Sigmoid colon (tissue), 7 donors: ENCODE measurements around the gene CRYBG1. TPM values are rescaled to one million over a fixed set of nuclear protein-coding genes. Genes with fewer than 3 reads are reported as not detected.
A peak's percentile ranks its signal among the peaks of the same experiment; 100 is the strongest.

ENCODE experiments used
- DNase-seq: peaks from one replicate; pipeline ENCODE4 v3.0.0-alpha.2; 2019
- H3K27ac ChIP-seq, 4 donors: fragments of 200-600 bp; sonication (generic); one replicate each; pipeline ENCODE4 v1.5.1; 2016 to 2019; ENCODE audit warnings: mild to moderate bottlenecking in 1 of 4
- H3K27me3 ChIP-seq, 3 donors: fragments of 200-600 bp; sonication (generic); one replicate each; pipeline ENCODE4 v1.5.1; 2019; ENCODE audit warnings: mild to moderate bottlenecking in 1 of 3
- H3K36me3 ChIP-seq, 4 donors: fragments of 200-600 bp; sonication (generic); one replicate each; pipeline ENCODE4 v1.5.1; 2016 to 2019
- H3K4me1 ChIP-seq, 4 donors: fragments of 200-600 bp; sonication (generic); one replicate each; pipeline ENCODE4 v1.5.1; 2017 to 2019
- H3K4me3 ChIP-seq, 4 donors: fragments of 200-600 bp; sonication (generic); one replicate each; pipeline ENCODE4 v1.5.1; 2017 to 2019; ENCODE audit warnings: mild to moderate bottlenecking in 2 of 4, moderate library complexity in 1 of 4
- H3K9me3 ChIP-seq, 4 donors: fragments of 200-600 bp in 3 of 4; sonication (generic) in 3 of 4; one replicate each; pipeline versions ENCODE4 v1.5.1 to v1.6.1; 2013 to 2019
- CTCF ChIP-seq, 4 experiments: fragments of 450-650 bp in 3 of 4; fragments of 200-600 bp in 1 of 4; IDR thresholded peaks; one replicate each; pipeline ENCODE4 v1.5.1; 2016 to 2019; ENCODE audit warnings: antibody characterized with exemption in 4 of 4, mild to moderate bottlenecking in 3 of 4, moderate library complexity in 2 of 4
- EP300 ChIP-seq, 4 donors: sonication (generic); formaldehyde crosslinking; IDR thresholded peaks; one replicate each; pipeline ENCODE4 v1.6.1; 2017; ENCODE audit warnings: antibody characterized with exemption in 4 of 4
- POLR2A ChIP-seq, 2 donors: fragments of 450-650 bp; IDR thresholded peaks; one replicate each; pipeline ENCODE4 v1.6.1; 2016; ENCODE audit warnings: antibody characterized with exemption in 2 of 2, mild to moderate bottlenecking in 2 of 2, moderate library complexity in 2 of 2
- POLR2AphosphoS5 ChIP-seq, 4 donors: sonication (generic); formaldehyde crosslinking; IDR thresholded peaks; one replicate each; pipeline ENCODE4 v1.6.1; 2017; ENCODE audit warnings: antibody characterized with exemption in 4 of 4
- WGBS, 2 donors: extraction: QIAGEN DNeasy Blood & Tissue Kit; methylation state at CpG; one replicate each; pipeline ENCODE4 v1.1.7; 2013; 5-methylcytosine and 5-hydroxymethylcytosine counted together
- intact Hi-C: fragments of 100-400 bp; cut with DNase I; formaldehyde crosslinking; loops from one replicate; pipeline ENCODE4 v1.15.1; 2023
- polyA plus RNA-seq, 3 donors: library from polyadenylated mRNA; stranded (reverse); fragments of 200-250 nt; gene quantifications; one replicate each; pipeline ENCODE4 v1.2.3, GENCODE V29; 2013
- total RNA-seq, 4 donors: library from RNA; depleted of rRNA; stranded (reverse); fragments of >200 nt; gene quantifications; one replicate each; pipeline ENCODE4 v1.1.0, GENCODE V29; 2016
- donor health status: healthy with polysubstance abuse.
- donor health status: Bipolar disorder and iron deficiency.
- donor health status: healthy.

CRYBG1 gene
- total RNA-seq (10 to 100 TPM in 1 of 4 donors, 1 to 10 TPM in 3; 5.8 to 16.8 (median 6.6) TPM), polyA plus RNA-seq (10 to 100 TPM; 10.2 to 26.5 (median 19.4) TPM)

- H3K36me3 ChIP-seq, result no peaks in the 10 kb centered on the region
- 1 to 2% methylated on average over 66 of the region's 66 CpGs for WGBS, 2 donors
- H3K4me3 ChIP-seq, result peak within 1 kb of the TSS; percentile 34 to 63 (median 56)
- TF ChIP-seq EP300 (IDR thresholded peaks at IDR 0.05) (no peak), CTCF (IDR thresholded peaks at IDR 0.05) (peak; percentile 49 to 86 (median 62))
- peak within 1 kb of the TSS in 3 of 4 donors; percentile 61 to 65 (median 65) for H3K27ac ChIP-seq
- DNase-seq, result peak; percentile 74
- intact Hi-C loops, result loop anchor here (2.0 to 5.0 kb wide), 3 partner anchors 76 to 207 kb away; no protein-coding TSS in a partner anchor
- peaks cover 0 to 18% (median 13%) of the 10 kb centered on the region in 4 donors for H3K4me1 ChIP-seq
- peaks cover 0 to 42% (median 26%) of the 10 kb centered on the region in 3 donors for H3K27me3 ChIP-seq
- H3K9me3 ChIP-seq, result no peaks in the 10 kb centered on the region
Observed at GRCh38 chr6:106360410-106360988, at the start of gene CRYBG1. Gene CRYBG1 (plus strand): TSS chr6:106360717. CDS start chr6:106360909, 192 bp downstream.

GRCh38 chr6:106315765-106316374 lies 44.6 kb upstream of the CRYBG1 start:
- no peak overlapping the region for H3K4me3 ChIP-seq
- DNase-seq, result no peak
- TF ChIP-seq CTCF (IDR thresholded peaks at IDR 0.05) (no peak), POLR2AphosphoS5 (IDR thresholded peaks at IDR 0.05) (no peak), POLR2A (IDR thresholded peaks at IDR 0.05) (no peak), EP300 (IDR thresholded peaks at IDR 0.05) (no peak)
- H3K9me3 ChIP-seq, result no peaks in the 10 kb centered on the region
- no peak overlapping the region for H3K27ac ChIP-seq
- peaks cover 0 to 14% (median 8%) of the 10 kb centered on the region in 4 donors for H3K36me3 ChIP-seq
- intact Hi-C loops, result no loop called here
- H3K27me3 ChIP-seq, result no peaks in the 10 kb centered on the region
- peaks cover 0 to 27% (median 6%) of the 10 kb centered on the region in 4 donors for H3K4me1 ChIP-seq
- WGBS, 2 donors, result 58% methylated on average over 6 of the region's 6 CpGs

GRCh38 chr6:106316375-106316766 lies 44.1 kb upstream of the CRYBG1 start:
- H3K36me3 ChIP-seq, result peaks cover 0 to 14% (median 8%) of the 10 kb centered on the region in 4 donors
- WGBS, 2 donors, result 89 to 90% methylated on average over 3 of the region's 3 CpGs
- intact Hi-C loops, result no loop called here

GRCh38 chr6:106318061-106318460 lies 42.5 kb upstream of the CRYBG1 start:
- WGBS, 2 donors, result 78 to 80% methylated on average over 2 of the region's 2 CpGs
- Histone ChIP-seq H3K4me1 (peaks cover 0 to 25% (median 6%) of the 10 kb centered on the region in 4 donors), H3K36me3 (peaks cover 0 to 14% (median 8%) of the 10 kb centered on the region in 4 donors), H3K27ac (no peak overlapping the region), H3K4me3 (no peak overlapping the region), H3K9me3 (no peaks in the 10 kb centered on the region), H3K27me3 (no peaks in the 10 kb centered on the region)
- no peak for DNase-seq
- no peak for TF ChIP-seq CTCF (IDR thresholded peaks at IDR 0.05)
- no peak for TF ChIP-seq EP300 (IDR thresholded peaks at IDR 0.05)
- no peak for TF ChIP-seq POLR2A (IDR thresholded peaks at IDR 0.05)
- TF ChIP-seq POLR2AphosphoS5 (IDR thresholded peaks at IDR 0.05), result no peak
- intact Hi-C loops, result no loop called here

More at GRCh38 chr6:106316375-106316766, 44.1 kb upstream of the CRYBG1 start:
- DNase-seq, result no peak
- Histone ChIP-seq H3K9me3 (no peaks in the 10 kb centered on the region), H3K4me1 (peaks cover 0 to 25% (median 6%) of the 10 kb centered on the region in 4 donors), H3K27me3 (no peaks in the 10 kb centered on the region), H3K4me3 (no peak overlapping the region), H3K27ac (no peak overlapping the region)
- TF ChIP-seq CTCF (IDR thresholded peaks at IDR 0.05) (no peak), POLR2A (IDR thresholded peaks at IDR 0.05) (no peak), POLR2AphosphoS5 (IDR thresholded peaks at IDR 0.05) (no peak), EP300 (IDR thresholded peaks at IDR 0.05) (no peak)
